Hematopoietic multipotent progenitor cell treated with erythropoietin and hydrocortisone succinate and interleukin-3 and kit ligand, for 4 days (in vitro differentiated cells): ENCODE data around the gene FSIP1.
"Not testable (repeated sequence)": the region's sequence is repeated elsewhere in the genome, so short reads cannot be mapped to it uniquely, and the experiment has no call there.

Experiments used
- DNase-seq: peaks from one replicate; pipeline ENCODE4 v3.0.0-alpha.2; 2015

The FSIP1 gene

GRCh38 chr15:39782441-39783138, at the start of gene FSIP1:
TSS of gene FSIP1 (minus strand) at chr15:39782841. CDS start at chr15:39776524, 6,317 bp downstream.
- peak; percentile 99 for DNase-seq

GRCh38 chr15:39830166-39830565, 47.5 kb upstream of the FSIP1 start:
- no peak for DNase-seq

- DNase-seq: no peak
These were observed 45.8 kb upstream of the FSIP1 start for GRCh38 chr15:39828374-39828931.

- DNase-seq: no peak
These were observed 44.3 kb upstream of the FSIP1 start for GRCh38 chr15:39826975-39827374.

- no peak for DNase-seq
These were observed 41.0 kb upstream of the FSIP1 start for GRCh38 chr15:39823634-39824033.

GRCh38 chr15:39820050-39820602, 37.5 kb upstream of the FSIP1 start:
- DNase-seq: no peak

- DNase-seq: no peak
These were observed 36.9 kb upstream of the FSIP1 start for GRCh38 chr15:39819533-39819932.

- no peak for DNase-seq
These were observed 35.3 kb upstream of the FSIP1 start for GRCh38 chr15:39817892-39818291.

GRCh38 chr15:39814489-39814888, 31.8 kb upstream of the FSIP1 start:
- DNase-seq: no peak

GRCh38 chr15:39812651-39813050, 30.0 kb upstream of the FSIP1 start:
- not testable (repeated sequence) for DNase-seq

GRCh38 chr15:39808909-39809308, 26.3 kb upstream of the FSIP1 start:
- DNase-seq: no peak

- no peak for DNase-seq
These were observed 25.1 kb upstream of the FSIP1 start for GRCh38 chr15:39807791-39808190.

GRCh38 chr15:39804026-39804425, 21.4 kb upstream of the FSIP1 start:
- DNase-seq: no peak

GRCh38 chr15:39803016-39803415, 20.4 kb upstream of the FSIP1 start:
- DNase-seq: no peak

- DNase-seq: peak; percentile 51
These were observed 19.1 kb upstream of the FSIP1 start for GRCh38 chr15:39801641-39802309.

GRCh38 chr15:39799552-39800011, 16.9 kb upstream of the FSIP1 start:
- DNase-seq: no peak

- no peak for DNase-seq
These were observed 15.7 kb upstream of the FSIP1 start for GRCh38 chr15:39798382-39798781.

- no peak for DNase-seq
These were observed 14.8 kb upstream of the FSIP1 start for GRCh38 chr15:39797407-39797806.

GRCh38 chr15:39796601-39797000, 14.0 kb upstream of the FSIP1 start:
- no peak for DNase-seq

GRCh38 chr15:39795486-39795885, 12.8 kb upstream of the FSIP1 start:
- DNase-seq: no peak

GRCh38 chr15:39794954-39795353, 12.3 kb upstream of the FSIP1 start:
- DNase-seq: no peak

- DNase-seq: no peak
These were observed 11.3 kb upstream of the FSIP1 start for GRCh38 chr15:39793923-39794322.

GRCh38 chr15:39792844-39793335, 10.2 kb upstream of the FSIP1 start:
- peak; percentile 69 for DNase-seq
